ENCODE measurements around the gene CHST3.

CHST3 gene

DNA sequence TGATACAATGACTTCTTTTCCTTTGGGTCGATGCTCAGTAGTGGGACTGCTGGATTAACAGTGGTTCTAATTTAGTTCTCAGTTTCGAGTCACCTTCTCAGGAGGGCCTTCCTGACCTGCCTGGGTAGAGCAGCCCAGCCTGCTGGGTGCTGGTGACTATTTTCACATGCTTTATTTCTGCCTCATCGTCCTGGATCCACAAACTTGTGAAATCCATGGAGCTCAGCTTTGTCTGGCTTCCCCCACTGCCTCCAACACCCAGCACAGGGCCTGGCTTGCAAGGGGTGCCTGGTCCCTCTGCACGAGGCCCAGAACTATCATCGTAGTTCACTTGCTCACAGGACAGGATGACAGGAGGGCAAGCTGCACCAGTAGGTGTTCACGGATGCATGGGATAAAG, 77.3 kb downstream of the CHST3 start:
- no peak overlapping the region for H3K4me3 ChIP-seq (ENCODE audit: low read depth, low read length)
- TF ChIP-seq, protein P1, sequence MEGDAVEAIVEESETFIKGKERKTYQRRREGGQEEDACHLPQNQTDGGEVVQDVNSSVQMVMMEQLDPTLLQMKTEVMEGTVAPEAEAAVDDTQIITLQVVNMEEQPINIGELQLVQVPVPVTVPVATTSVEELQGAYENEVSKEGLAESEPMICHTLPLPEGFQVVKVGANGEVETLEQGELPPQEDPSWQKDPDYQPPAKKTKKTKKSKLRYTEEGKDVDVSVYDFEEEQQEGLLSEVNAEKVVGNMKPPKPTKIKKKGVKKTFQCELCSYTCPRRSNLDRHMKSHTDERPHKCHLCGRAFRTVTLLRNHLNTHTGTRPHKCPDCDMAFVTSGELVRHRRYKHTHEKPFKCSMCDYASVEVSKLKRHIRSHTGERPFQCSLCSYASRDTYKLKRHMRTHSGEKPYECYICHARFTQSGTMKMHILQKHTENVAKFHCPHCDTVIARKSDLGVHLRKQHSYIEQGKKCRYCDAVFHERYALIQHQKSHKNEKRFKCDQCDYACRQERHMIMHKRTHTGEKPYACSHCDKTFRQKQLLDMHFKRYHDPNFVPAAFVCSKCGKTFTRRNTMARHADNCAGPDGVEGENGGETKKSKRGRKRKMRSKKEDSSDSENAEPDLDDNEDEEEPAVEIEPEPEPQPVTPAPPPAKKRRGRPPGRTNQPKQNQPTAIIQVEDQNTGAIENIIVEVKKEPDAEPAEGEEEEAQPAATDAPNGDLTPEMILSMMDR (IDR thresholded peaks at IDR 0.05; ENCODE audit: low read depth, low read length): no peak

- H3K4me3 ChIP-seq (ENCODE audit: low read depth, low read length): no peak overlapping the region
- TF ChIP-seq, protein P1 (IDR thresholded peaks at IDR 0.05; ENCODE audit: low read depth, low read length): no peak
These were observed 79.0 kb downstream of the CHST3 start for GRCh38 chr10:72043016-72043834.

- TF ChIP-seq, protein P1 (IDR thresholded peaks at IDR 0.05; ENCODE audit: low read depth, low read length): no peak; the same call in 1 of the 2 replicates
- no peak overlapping the region for H3K4me3 ChIP-seq (ENCODE audit: low read depth, low read length)
These were observed 80.3 kb downstream of the CHST3 start for GRCh38 chr10:72044417-72045041.

GRCh38 chr10:72045586-72045985, 81.4 kb downstream of the CHST3 start:
- no peak overlapping the region for H3K4me3 ChIP-seq (ENCODE audit: low read depth, low read length)
- TF ChIP-seq, protein P1 (IDR thresholded peaks at IDR 0.05; ENCODE audit: low read depth, low read length): no peak

GRCh38 chr10:72048450-72049124, 84.4 kb downstream of the CHST3 start:
- TF ChIP-seq, protein P1 (IDR thresholded peaks at IDR 0.05; ENCODE audit: low read depth, low read length): peak; percentile 98

GRCh38 chr10:72049472-72049871, 85.3 kb downstream of the CHST3 start:
- TF ChIP-seq, protein P1 (IDR thresholded peaks at IDR 0.05; ENCODE audit: low read depth, low read length): no peak
- no peak overlapping the region for H3K4me3 ChIP-seq (ENCODE audit: low read depth, low read length)

More at GRCh38 chr10:72048450-72049124, 84.4 kb downstream of the CHST3 start:
- no peak overlapping the region for H3K4me3 ChIP-seq (ENCODE audit: low read depth, low read length)

Measured in WI38 (cell line).